A673 (cell line): ENCODE results near the gene PRKAG2.

Source experiments
- EZH2 ChIP-seq: fragments of 200-600 bp; sonication (generic); IDR thresholded peaks from 2 replicates; pipeline ENCODE4 v1.6.1; 2017; ENCODE audit warnings: borderline replicate concordance, low read depth, mild to moderate bottlenecking, mixed read lengths, antibody characterized with exemption, low read length; ENCODE audit not compliant: poor library complexity, severe bottlenecking
- TF ChIP-seq, protein P1 (sequence below): fragments of 300-800, 200-600 bp; sonication (generic); conservative IDR thresholded peaks from 2 replicates; pipeline ENCODE4 v1.5.1; 2017; ENCODE audit warnings: low read depth, mild to moderate bottlenecking, antibody characterized with exemption, low read length, moderate library complexity, mixed read lengths

GRCh38 chr7:151727579-151728285, 149.2 kb downstream of the PRKAG2 start:
- TF ChIP-seq, protein P1, sequence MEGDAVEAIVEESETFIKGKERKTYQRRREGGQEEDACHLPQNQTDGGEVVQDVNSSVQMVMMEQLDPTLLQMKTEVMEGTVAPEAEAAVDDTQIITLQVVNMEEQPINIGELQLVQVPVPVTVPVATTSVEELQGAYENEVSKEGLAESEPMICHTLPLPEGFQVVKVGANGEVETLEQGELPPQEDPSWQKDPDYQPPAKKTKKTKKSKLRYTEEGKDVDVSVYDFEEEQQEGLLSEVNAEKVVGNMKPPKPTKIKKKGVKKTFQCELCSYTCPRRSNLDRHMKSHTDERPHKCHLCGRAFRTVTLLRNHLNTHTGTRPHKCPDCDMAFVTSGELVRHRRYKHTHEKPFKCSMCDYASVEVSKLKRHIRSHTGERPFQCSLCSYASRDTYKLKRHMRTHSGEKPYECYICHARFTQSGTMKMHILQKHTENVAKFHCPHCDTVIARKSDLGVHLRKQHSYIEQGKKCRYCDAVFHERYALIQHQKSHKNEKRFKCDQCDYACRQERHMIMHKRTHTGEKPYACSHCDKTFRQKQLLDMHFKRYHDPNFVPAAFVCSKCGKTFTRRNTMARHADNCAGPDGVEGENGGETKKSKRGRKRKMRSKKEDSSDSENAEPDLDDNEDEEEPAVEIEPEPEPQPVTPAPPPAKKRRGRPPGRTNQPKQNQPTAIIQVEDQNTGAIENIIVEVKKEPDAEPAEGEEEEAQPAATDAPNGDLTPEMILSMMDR = no peak
- TF ChIP-seq EZH2 = no peak
